GM19239 (cell line): ENCODE results near the gene NRIP2.
"Not testable (repeated sequence)": the region's sequence is repeated elsewhere in the genome, so short reads cannot be mapped to it uniquely, and the experiment has no call there.

Experiments used
- DNase-seq: peaks from one replicate; pipeline ENCODE4 v3.0.0; 2011; ENCODE audit warnings: low spot score; ENCODE audit not compliant: insufficient read length
- FAIRE-seq: peaks from 2 replicates; lab custom pipeline; 2011; peaks lifted over from hg19 to GRCh38; lab: Jason Lieb, UNC

Gene NRIP2

GRCh38 chr12:2834581-2835491, at the start of gene NRIP2:
Gene NRIP2, minus strand, starts transcription at chr12:2835035. Its CDS starts 52 bp downstream, at chr12:2834983.
- no peak for DNase-seq
- FAIRE-seq, result no peak

- FAIRE-seq, result no peak
- no peak for DNase-seq
These were observed 45.0 kb upstream of the NRIP2 start for GRCh38 chr12:2879853-2880252.

GRCh38 chr12:2877953-2878732, 43.3 kb upstream of the NRIP2 start:
- no peak for DNase-seq
- FAIRE-seq, result peak; percentile 18

GRCh38 chr12:2877047-2877952, 42.5 kb upstream of the NRIP2 start, which contains the start of the genes FOXM1 and RHNO1:
Gene FOXM1, minus strand, starts transcription at chr12:2877174. Its CDS starts 2,696 bp downstream, at chr12:2874478.
Gene RHNO1, plus strand, starts transcription at chr12:2877223. Its CDS starts 8,144 bp downstream, at chr12:2885367.
- FAIRE-seq (peak; percentile 83), DNase-seq (peak; percentile 93)

GRCh38 chr12:2876431-2877046, 41.7 kb upstream of the NRIP2 start:
- DNase-seq (no peak), FAIRE-seq (peak; percentile 21)

GRCh38 chr12:2868986-2869632, 34.3 kb upstream of the NRIP2 start:
- DNase-seq, result not testable (repeated sequence)

GRCh38 chr12:2864198-2864597, 29.4 kb upstream of the NRIP2 start:
- no peak for FAIRE-seq
- DNase-seq, result no peak

More at GRCh38 chr12:2868986-2869632, 34.3 kb upstream of the NRIP2 start:
- not testable (repeated sequence) for FAIRE-seq

- DNase-seq, FAIRE-seq: not testable (repeated sequence)
These were observed 28.6 kb upstream of the NRIP2 start for GRCh38 chr12:2863402-2863801.

GRCh38 chr12:2862876-2863275, 28.0 kb upstream of the NRIP2 start:
- FAIRE-seq (no peak), DNase-seq (no peak)

GRCh38 chr12:2860170-2860569, 25.3 kb upstream of the NRIP2 start:
- FAIRE-seq, result no peak
- DNase-seq, result no peak

GRCh38 chr12:2858944-2859421, 24.1 kb upstream of the NRIP2 start:
- FAIRE-seq (no peak), DNase-seq (no peak)

GRCh38 chr12:2858334-2858733, 23.5 kb upstream of the NRIP2 start:
- FAIRE-seq (no peak), DNase-seq (no peak)

GRCh38 chr12:2857576-2857975, 22.7 kb upstream of the NRIP2 start:
- FAIRE-seq (no peak), DNase-seq (no peak)

- no peak for FAIRE-seq
- no peak for DNase-seq
These were observed 22.2 kb upstream of the NRIP2 start, which contains the start of gene TEX52 for GRCh38 chr12:2857021-2857431. Gene TEX52, minus strand, starts transcription at chr12:2857039. Its CDS starts 13 bp downstream, at chr12:2857026.

- DNase-seq, result no peak
- no peak for FAIRE-seq
These were observed 21.2 kb upstream of the NRIP2 start for GRCh38 chr12:2856051-2856450.

- FAIRE-seq (no peak), DNase-seq (no peak)
These were observed 20.7 kb upstream of the NRIP2 start for GRCh38 chr12:2855546-2855945.

- no peak for DNase-seq
- FAIRE-seq, result no peak
These were observed 20.0 kb upstream of the NRIP2 start for GRCh38 chr12:2854669-2855453.

- peak; percentile 70 for FAIRE-seq
- peak; percentile 49 for DNase-seq
These were observed 18.8 kb upstream of the NRIP2 start for GRCh38 chr12:2853626-2854025.
